ENCODE measurements around the gene PPP1R1B.
A peak's percentile ranks its signal among the peaks of the same experiment; 100 is the strongest.

Gene PPP1R1B

GRCh38 chr17:39653662-39654331, 27.0 kb downstream of the PPP1R1B start:
- peak; percentile 70 for DNase-seq (ENCODE audit: low spot score)

DNA sequence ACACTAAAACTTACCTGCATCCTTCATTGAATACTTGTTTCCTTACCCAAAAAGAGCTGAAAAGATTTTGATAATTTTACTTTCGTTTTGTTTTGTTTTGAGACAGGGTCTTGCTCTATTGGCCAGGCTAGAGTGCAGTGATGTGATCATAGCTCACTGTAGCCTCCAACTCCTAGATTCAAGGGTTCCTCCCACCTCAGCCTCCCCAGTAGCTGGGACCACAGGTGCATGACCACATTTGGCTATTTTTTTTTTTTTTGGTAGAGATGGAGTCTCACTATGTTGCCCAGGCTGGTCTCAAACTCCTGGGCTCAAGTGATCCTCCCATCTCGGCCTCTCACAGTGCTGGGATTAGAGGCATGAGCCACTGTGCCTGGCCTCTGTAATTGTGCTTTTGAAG, 28.4 kb downstream of the PPP1R1B start:
- no peak for DNase-seq (ENCODE audit: low spot score)

DNA sequence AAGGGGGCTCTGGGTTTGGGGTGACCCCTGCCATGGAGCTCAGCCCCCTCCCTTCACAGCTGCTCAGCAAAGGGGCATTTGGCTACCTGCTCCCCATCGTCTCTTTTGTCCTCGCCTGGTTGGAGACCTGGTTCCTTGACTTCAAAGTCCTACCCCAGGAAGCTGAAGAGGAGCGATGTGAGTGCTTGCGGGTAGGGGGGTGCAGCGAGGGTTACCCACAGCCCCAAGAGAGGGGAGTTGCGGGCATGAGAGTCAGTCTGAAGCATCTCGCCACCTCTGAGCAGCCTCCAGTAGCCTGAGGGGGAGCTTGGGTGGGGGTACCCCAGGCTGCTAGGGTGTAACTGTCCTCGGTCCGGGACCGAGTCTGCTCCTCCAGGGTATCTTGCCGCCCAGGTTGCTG, 31.6 kb downstream of the PPP1R1B start:
- DNase-seq (ENCODE audit: low spot score) = no peak

DNA sequence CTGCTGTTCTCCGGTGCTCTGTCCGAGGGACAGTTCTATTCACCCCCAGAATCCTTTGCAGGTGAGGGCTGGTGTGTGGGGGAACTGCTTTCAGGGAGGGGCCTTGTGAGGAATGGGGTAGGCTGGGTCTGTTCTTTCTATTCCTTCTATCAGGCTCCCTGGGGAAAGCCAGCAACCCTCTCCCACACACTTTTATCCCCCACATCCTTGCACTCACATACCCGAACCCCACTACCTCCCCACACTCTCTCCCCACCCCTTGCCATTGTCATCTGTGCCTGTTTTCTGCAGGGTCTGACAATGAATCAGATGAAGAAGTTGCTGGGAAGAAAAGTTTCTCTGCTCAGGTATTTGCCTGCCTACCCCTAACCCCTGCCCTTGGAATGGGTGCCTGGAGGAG, 32.0 kb downstream of the PPP1R1B start:
- DNase-seq (ENCODE audit: low spot score) = no peak

DNA sequence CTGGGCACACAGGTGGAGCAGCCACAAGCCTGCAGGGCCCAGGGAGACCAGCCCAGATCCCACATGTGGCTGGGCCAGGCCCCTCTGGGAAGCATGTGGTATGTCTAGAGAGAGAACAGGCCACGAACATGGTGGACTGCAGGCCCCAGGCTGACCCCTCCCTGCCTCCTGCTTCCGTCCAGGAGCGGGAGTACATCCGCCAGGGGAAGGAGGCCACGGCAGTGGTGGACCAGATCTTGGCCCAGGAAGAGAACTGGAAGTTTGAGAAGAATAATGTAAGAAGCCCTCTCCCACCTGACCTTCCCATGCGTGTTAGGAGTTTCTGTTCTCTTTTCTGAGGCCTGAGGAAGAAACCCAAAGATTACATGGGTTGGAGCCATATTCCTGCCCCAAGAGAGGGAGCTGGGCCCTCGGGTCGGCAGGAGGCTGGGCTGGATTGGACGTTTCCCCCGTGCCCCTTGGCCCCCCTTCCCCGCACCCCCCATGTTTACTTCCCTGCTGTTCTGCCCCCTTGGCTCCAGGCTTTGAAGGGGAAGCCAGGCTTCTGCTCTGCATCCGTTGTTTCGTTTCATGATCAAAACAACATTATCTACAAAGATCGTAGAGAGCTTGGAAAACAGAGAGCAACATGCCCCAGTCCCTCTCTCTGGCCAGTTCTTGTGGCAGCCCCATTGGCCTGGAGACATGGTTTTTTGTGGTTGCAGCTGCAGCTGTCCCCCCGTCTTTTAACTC, 32.7 kb downstream of the PPP1R1B start:
- DNase-seq (ENCODE audit: low spot score) = no peak

- no peak for DNase-seq (ENCODE audit: low spot score)
These were observed 33.2 kb downstream of the PPP1R1B start for GRCh38 chr17:39660011-39660360.

- no peak for DNase-seq (ENCODE audit: low spot score)
These were observed 33.9 kb downstream of the PPP1R1B start for GRCh38 chr17:39660397-39661385.

DNA sequence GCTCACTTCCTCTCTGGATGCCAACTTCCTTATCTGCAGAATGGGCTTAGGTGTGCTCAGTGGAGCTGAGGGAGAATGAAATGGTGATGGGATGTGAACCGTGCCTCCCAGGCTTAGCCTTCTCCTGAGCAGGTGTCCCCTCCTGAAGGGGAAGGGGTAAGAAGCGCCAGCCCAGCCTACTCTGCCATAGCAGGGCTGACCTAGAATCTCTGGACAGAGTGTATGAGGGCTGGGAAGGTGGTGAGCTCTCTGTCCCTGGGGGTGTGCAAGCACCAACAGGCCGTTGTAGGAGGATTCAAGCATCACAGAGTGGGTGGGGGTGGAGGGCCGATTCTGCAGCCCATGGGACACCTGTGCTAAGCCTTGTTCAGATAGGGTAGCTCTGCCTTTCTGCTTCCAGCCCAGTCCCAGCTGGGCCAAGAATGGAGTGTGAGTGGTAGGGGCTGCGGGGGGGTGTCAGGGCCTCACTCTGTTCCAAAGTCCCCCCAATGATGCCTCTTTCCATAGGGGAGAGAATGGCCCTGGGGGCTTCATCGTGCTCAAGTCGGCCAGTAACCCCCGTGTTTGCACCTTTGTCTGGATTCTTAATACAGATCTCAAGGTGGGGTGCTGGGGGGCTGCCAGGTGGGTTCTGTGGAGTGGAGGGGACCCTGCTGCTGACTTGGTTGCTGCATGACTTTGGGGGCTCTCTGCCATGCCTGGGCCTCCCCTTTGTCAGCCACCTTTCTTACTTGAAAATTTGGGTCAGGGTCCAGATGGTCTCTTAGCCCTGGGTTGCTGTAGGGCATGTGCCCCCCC, 35.2 kb downstream of the PPP1R1B start:
- DNase-seq (ENCODE audit: low spot score) = no peak

DNA sequence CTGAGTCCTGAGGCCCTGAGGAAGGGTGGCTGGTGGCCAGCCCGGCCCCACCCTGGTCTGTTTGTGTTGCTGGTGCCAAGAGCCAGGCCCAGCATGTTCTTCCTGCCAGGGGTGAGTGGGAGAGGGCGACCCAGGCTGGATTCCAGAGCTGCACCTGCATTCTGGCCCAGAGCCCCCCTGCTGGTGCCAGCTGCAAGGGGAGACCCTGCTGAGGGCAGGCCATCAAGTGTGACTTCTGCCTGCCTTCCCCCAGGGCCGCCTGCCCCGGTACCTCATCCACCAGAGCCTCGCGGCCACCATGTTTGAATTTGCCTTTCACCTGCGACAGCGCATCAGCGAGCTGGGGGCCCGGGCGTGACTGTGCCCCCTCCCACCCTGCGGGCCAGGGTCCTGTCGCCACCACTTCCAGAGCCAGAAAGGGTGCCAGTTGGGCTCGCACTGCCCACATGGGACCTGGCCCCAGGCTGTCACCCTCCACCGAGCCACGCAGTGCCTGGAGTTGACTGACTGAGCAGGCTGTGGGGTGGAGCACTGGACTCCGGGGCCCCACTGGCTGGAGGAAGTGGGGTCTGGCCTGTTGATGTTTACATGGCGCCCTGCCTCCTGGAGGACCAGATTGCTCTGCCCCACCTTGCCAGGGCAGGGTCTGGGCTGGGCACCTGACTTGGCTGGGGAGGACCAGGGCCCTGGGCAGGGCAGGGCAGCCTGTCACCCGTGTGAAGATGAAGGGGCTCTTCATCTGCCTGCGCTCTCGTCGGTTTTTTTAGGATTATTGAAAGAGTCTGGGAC, 36.0 kb downstream of the PPP1R1B start:
- no peak for DNase-seq (ENCODE audit: low spot score)

- no peak for DNase-seq (ENCODE audit: low spot score)
These were observed 36.6 kb downstream of the PPP1R1B start for GRCh38 chr17:39663340-39663687.

- no peak for DNase-seq (ENCODE audit: low spot score)
These were observed 37.2 kb downstream of the PPP1R1B start for GRCh38 chr17:39663688-39664580.

GRCh38 chr17:39664581-39665561, 38.1 kb downstream of the PPP1R1B start, which contains the start of gene TCAP:
Gene TCAP, plus strand, starts transcription at chr17:39665349. Its CDS starts 11 bp downstream, at chr17:39665360.
- no peak for DNase-seq (ENCODE audit: low spot score)

- no peak for DNase-seq (ENCODE audit: low spot score)
These were observed 39.0 kb downstream of the PPP1R1B start for GRCh38 chr17:39665642-39666224.

DNA sequence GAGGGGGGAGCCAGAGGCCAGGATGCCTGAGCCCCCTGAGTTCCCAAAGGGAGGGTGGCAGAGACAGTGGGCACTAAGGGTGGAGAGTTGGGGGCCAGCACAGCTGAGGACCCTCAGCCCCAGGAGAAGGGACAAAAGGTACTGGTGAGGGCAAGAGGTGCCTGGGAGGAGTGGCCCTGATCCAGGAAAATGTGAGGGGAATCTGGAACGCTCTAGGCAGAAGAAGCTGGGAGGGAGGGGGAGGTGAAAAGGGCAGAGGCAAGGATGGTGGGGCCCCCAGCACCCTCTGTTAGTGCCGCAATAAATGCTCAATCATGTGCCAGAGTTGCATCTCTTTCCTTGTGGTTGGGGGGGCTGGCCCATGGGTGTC, 39.5 kb downstream of the PPP1R1B start:
- DNase-seq (ENCODE audit: low spot score) = no peak

- DNase-seq (ENCODE audit: low spot score) = no peak
These were observed 40.0 kb downstream of the PPP1R1B start for GRCh38 chr17:39666601-39667261.

DNA sequence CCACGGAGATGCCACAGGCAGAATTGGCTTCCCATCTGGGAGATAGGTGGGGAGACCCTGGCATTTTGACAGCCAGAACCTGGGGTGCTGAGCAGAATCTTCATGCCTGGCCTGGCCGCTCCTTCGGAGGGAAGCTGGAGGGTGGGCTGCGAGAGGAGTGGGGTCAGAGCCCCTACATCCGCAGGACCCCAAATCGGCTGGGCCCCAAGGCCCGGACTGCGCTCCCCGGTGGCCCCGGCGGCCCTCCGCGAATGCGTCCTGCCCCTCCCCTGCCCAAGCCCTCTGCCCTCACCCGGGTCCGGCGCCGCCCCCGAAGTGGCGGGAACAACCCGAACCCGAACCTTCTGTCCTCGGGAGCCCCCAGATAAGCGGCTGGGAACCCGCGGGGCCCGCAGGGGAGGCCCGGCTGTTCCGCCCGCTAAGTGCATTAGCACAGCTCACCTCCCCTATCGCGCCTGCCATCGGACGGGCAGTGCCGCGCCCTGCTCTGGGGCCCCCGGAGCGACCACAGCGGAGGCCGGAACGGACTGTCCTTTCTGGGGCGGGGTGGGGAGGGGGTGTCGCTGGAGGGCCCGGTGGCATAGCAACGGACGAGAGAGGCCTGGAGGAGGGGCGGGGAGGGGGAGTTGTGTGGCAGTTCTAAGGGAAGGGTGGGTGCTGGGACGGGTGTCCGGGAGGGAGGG, 40.7 kb downstream of the PPP1R1B start:
- no peak for DNase-seq (ENCODE audit: low spot score)
